Gastrocnemius medialis (tissue), 4 donors: ENCODE results near the gene MCM5.

Experiments
- POLR2A ChIP-seq, 2 donors: fragments of 450-650 bp; IDR thresholded peaks; one replicate each; pipeline ENCODE4 v1.6.1; 2017; ENCODE audit warnings: antibody characterized with exemption in 2 of 2, mild to moderate bottlenecking in 2 of 2, moderate library complexity in 2 of 2
- TF ChIP-seq, protein P1 (sequence below), 5 experiments: fragments of 450-650 bp in 3 of 5; fragments of 200-600 bp in 2 of 5; sonication (generic) in 2 of 5; IDR thresholded peaks in 4 of 5; conservative IDR thresholded peaks in 1 of 5; 1 replicate in 4 of 5; 2 replicates in 1 of 5; pipeline ENCODE4 v1.5.1; 2016 to 2019; ENCODE audit warnings: antibody characterized with exemption in 5 of 5, mild to moderate bottlenecking in 3 of 5, moderate library complexity in 3 of 5

GRCh38 chr22:35470903-35471321, 71.0 kb downstream of the MCM5 start:
- TF ChIP-seq, protein P1, sequence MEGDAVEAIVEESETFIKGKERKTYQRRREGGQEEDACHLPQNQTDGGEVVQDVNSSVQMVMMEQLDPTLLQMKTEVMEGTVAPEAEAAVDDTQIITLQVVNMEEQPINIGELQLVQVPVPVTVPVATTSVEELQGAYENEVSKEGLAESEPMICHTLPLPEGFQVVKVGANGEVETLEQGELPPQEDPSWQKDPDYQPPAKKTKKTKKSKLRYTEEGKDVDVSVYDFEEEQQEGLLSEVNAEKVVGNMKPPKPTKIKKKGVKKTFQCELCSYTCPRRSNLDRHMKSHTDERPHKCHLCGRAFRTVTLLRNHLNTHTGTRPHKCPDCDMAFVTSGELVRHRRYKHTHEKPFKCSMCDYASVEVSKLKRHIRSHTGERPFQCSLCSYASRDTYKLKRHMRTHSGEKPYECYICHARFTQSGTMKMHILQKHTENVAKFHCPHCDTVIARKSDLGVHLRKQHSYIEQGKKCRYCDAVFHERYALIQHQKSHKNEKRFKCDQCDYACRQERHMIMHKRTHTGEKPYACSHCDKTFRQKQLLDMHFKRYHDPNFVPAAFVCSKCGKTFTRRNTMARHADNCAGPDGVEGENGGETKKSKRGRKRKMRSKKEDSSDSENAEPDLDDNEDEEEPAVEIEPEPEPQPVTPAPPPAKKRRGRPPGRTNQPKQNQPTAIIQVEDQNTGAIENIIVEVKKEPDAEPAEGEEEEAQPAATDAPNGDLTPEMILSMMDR (IDR thresholded peaks at IDR 0.05 in 4 of 5, conservative IDR thresholded peaks at IDR 0.05 in 1 of 5) = no peak
- no peak for TF ChIP-seq POLR2A (IDR thresholded peaks at IDR 0.05)
